Right lobe of liver (tissue), 5 donors: ENCODE measurements around the gene DDX21. TPM values are rescaled to one million over a fixed set of nuclear protein-coding genes. Genes with fewer than 3 reads are reported as not detected.

Experiments
- small RNA-seq, 2 experiments: library from RNA; depleted of rRNA; stranded (forward); fragments of <200 nt; gene quantifications; one replicate each; pipeline ENCODE3, GENCODE V24; 2016
- total RNA-seq, 6 experiments: library from RNA; depleted of rRNA in 2 of 6; stranded (reverse); fragments of >200 nt in 2 of 6; fragmentation: NEBNext Ultra II Directional in 3 of 6; extraction: Animal tissue kit (Norgen Biotek cat#: 25700) in 3 of 6; gene quantifications; one replicate each; pipeline versions ENCODE4 v1.1.0 to v1.2.4, GENCODE V29; 2016 to 2023
- donor health status: DM: no; HTN: no; CAD: no.
- donor health status: DM: no; HTN: no; CAD: no.
- donor health status: DM: no; HTN: yes; CAD: no.
- donor health status: DM: no; HTN: yes; CAD: no.

Gene DDX21
- total RNA-seq, 6 experiments from 2014 or later: 12.7 to 43.1 (median 29.1) TPM

Small RNA genes within 50 kb of the gene (small RNA-seq; reads per million reads assigned to genes)
- 0 reads per million in 2 experiments for gene RNU6-571P

Other genes with a start within 250 kb of the DDX21 start
- 10 to 100 TPM; 16.9 to 30.6 (median 22.4) TPM for gene CCAR1, start 234.9 kb upstream of the DDX21 start, total RNA-seq
- under 1 TPM in 5 of 6 experiments, not detected in 1; 0.12 to 0.81 (median 0.20) TPM for gene STOX1, start 128.6 kb upstream of the DDX21 start, total RNA-seq
- gene DDX50, start 54.9 kb upstream of the DDX21 start, total RNA-seq: 10 to 100 TPM in 4 of 6 experiments, 1 to 10 TPM in 2; 7.4 to 12.4 (median 11.2) TPM
- 10 to 100 TPM in 2 of 6 experiments, 1 to 10 TPM in 4; 6.6 to 11.8 (median 9.0) TPM for gene KIFBP, start 32.6 kb downstream of the DDX21 start, total RNA-seq
- 10 to 100 TPM; 20.0 to 95.1 (median 31.9) TPM for gene SRGN, start 131.9 kb downstream of the DDX21 start, total RNA-seq
- 10 to 100 TPM; 13.3 to 24.7 (median 19.3) TPM for gene VPS26A, start 168.0 kb downstream of the DDX21 start, total RNA-seq
- gene SUPV3L1, start 224.1 kb downstream of the DDX21 start, total RNA-seq: 10 to 100 TPM; 18.4 to 28.5 (median 22.6) TPM